NCI-H1436 treated with DMSO at 0.1 percent for 48 hours (cell line): ENCODE results near the gene MMD2.
A peak's percentile ranks its signal among the peaks of the same experiment; 100 is the strongest.
"Not testable (repeated sequence)": the region's sequence is repeated elsewhere in the genome, so short reads cannot be mapped to it uniquely, and the experiment has no call there.

Source experiments
- DNase-seq: peaks from one replicate; lab custom pipeline; 2025; lab: John Stamatoyannopoulos, UW

MMD2 gene

DNA sequence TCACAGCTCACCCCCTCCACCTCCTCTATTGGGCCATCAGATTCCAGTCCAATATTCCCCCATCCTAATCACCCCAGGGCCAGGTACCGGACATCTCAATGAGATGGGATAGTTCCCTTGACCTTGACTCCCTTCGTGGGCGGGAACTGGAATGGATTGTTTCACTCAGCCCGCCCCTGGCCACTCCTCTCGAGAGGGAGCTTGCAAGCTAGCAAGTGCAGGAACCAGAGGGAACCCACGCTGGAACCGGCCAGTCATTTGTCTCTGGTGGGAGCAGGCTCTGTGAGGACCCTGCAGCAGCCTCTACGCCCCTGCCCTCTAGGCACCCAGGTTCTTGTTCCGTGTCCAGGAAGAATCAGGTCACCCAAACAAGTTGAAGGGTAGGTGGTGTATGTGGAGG is 64.5 kb downstream of the MMD2 start:
- no peak for DNase-seq

- no peak for DNase-seq
Observed at GRCh38 chr7:4893929-4894475, 65.0 kb downstream of the MMD2 start.

DNA sequence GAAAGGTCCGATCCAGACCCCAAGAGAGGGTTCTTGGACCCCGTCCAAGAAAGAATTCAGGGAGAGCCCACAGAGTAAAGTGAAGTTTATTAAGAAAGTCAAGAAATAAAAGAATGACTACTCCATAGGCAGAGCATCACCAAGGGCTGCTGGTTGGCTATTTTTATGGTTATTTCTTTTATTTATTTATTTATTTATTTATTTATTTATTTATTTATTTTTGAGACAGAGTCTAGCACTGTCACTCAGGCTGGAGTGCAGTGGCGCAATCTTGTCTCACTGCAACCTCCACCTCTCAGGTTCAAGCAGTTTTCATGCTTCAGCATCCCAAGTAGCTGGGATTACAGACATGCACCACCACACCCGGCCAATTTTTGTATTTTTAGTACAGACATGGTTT is 65.8 kb downstream of the MMD2 start:
- DNase-seq = not testable (repeated sequence)

GRCh38 chr7:4891522-4891921 is 67.5 kb downstream of the MMD2 start:
- not testable (repeated sequence) for DNase-seq

GRCh38 chr7:4889682-4890081 is 69.3 kb downstream of the MMD2 start:
- DNase-seq = no peak

GRCh38 chr7:4888161-4888560 is 70.8 kb downstream of the MMD2 start:
- no peak for DNase-seq

GRCh38 chr7:4886671-4887070 is 72.3 kb downstream of the MMD2 start:
- DNase-seq = no peak

GRCh38 chr7:4885317-4885807 is 73.6 kb downstream of the MMD2 start:
- DNase-seq = no peak

- DNase-seq = no peak
Observed at GRCh38 chr7:4884164-4884563, 74.8 kb downstream of the MMD2 start.

- DNase-seq = peak; percentile 71
Observed at GRCh38 chr7:4883372-4884144, 75.4 kb downstream of the MMD2 start, which contains the start of gene RADIL. Gene RADIL, minus strand, starts transcription at chr7:4883716. Its CDS starts 5,577 bp downstream, at chr7:4878139.

DNA sequence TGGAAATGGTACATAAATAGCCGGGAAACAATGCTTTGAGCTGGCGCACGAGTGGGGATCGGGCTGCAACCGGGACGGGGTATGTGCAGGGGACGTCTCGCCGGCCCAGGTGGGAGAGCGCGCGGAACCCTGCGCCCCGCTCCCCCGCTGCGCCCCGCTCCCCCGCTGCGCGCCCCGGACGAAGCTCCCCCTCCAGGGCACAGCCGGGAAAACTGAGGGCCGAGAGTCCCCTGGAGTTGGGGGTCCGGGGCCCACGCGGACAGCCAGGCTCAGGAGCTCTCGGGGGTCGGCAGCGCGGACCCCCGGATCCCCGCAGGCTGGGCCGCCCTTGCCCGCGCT is 76.0 kb downstream of the MMD2 start:
- no peak for DNase-seq

- DNase-seq = no peak
Observed at GRCh38 chr7:4882169-4883032, 76.6 kb downstream of the MMD2 start.

DNA sequence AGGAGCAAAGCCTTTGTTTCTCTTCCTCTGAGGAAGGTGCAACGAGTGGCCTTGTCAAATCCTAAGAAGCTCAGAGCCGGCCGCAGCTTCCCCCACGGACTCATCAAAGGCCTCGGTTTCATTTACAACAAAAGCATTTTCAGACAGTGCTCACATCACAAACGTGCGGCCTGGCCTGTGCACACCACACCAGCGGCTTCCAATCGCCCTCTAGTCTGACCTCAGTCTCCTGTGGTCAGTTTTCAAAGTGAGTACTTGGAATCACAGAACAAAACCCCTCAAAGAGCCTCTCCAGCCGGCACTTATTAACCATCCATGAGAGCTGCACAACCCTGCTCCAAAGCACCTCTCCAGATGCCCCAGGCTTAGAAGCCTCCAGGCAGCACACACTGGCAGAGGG is 78.8 kb downstream of the MMD2 start:
- DNase-seq = no peak

DNA sequence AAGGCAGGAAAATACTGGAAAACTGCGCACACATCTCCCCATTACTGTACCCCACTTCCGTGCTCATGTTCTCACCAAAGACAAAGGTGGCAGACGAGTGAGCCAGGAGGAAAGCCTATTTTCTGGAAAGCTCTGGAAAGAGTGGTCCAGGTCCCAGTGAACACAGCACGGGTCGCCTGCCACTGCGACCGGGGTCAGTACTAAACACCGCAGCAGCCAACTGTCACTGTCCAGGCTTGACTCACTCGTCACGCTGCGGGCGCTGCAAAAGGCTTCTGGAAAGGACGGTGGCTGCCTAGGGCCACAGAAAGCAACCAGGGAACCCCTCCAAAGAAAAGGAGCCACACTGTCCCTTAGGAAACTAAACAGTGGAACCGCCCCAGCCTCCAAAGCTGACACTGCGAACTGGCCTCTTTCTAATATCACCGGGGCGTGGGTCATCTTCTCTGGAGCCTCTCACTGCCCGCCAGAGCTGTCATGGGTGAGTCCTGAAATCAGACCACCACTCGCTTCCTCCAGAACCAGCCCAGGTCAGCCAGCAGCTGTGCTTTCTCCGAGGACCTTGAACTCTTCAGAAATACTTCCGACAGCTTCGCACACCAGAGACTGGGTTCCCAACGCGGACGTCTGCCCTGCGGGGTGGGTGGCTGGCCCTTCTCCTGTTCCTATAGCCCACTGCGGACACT is 79.4 kb downstream of the MMD2 start:
- DNase-seq = no peak

GRCh38 chr7:4878336-4879335 is 80.4 kb downstream of the MMD2 start:
- DNase-seq = no peak

- no peak for DNase-seq
Observed at GRCh38 chr7:4876586-4876985, 82.4 kb downstream of the MMD2 start.

GRCh38 chr7:4875391-4875790 is 83.6 kb downstream of the MMD2 start:
- DNase-seq = no peak

DNA sequence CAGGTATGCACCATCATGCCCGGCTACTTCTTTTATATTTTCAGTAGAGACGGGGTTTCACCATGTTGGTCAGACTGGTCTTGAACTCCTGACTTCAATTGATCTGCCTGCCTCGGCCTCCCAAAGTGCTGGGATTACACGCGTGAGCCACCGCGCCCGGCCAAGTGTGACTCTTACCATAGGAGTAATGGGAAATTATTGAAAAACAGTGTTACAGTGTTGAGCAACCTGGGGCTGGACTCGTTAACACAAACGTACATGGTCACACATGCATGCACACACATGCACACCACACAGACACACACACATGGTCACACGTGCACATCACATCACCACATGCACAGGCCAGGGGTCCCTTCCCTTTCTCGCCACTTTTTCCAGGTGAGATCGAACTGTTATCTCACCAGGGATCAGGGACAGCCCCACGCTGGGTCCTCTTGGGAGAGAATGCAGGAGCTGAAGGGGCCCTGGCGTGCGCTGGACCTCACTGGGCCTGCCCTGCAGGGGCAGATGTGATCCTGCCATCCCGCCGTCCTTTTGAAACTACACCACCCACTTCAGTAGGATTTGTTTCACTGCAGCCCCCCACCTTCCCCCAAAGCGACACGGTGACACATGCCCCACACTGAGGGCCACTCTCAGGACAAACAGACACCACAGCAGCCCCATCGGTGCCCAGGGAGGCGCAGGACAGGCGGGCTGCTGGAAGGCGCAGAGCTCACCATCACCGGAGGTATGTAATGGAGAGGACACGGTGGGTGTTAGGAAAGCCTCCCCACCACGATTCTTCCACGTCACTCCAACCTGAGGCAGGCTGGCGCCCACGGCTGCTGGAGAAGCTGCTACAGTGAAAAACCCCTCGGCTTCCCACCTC is 85.7 kb downstream of the MMD2 start:
- DNase-seq = no peak

GRCh38 chr7:4871930-4872675 is 86.9 kb downstream of the MMD2 start:
- no peak for DNase-seq
